Heart right ventricle (tissue), 16 donors: Measurements from ENCODE around the gene TMEM87B. TPM values are rescaled to one million over a fixed set of nuclear protein-coding genes. Genes with fewer than 3 reads are reported as not detected.
A peak's percentile ranks its signal among the peaks of the same experiment; 100 is the strongest.

Experiments
- ATAC-seq, 8 donors: fragments of 200-7000 bp; cut with Tn5 transposase; one replicate each; pipeline ENCODE4 v1.9.1; 2020; ENCODE audit warnings: mild to moderate bottlenecking in 8 of 8, moderate library complexity in 8 of 8, moderate number of reproducible peaks in 1 of 8
- DNase-seq, 2 donors: peaks; one replicate each; pipeline ENCODE4 v3.0.0-alpha.2; 2020
- H3K27ac ChIP-seq, 10 donors: fragments of 200-600 bp; sonication (generic) in 2 of 10; one replicate each; pipeline versions ENCODE4 v1.5.0 to v1.8.0; 2020 to 2022; ENCODE audit warnings: mild to moderate bottlenecking in 3 of 10
- H3K27me3 ChIP-seq, 7 donors: fragments of 200-600 bp; one replicate each; pipeline ENCODE4 v1.8.0; 2021 to 2022; ENCODE audit warnings: mild to moderate bottlenecking in 2 of 7
- H3K36me3 ChIP-seq, 9 donors: fragments of 200-600 bp; sonication (generic) in 1 of 9; one replicate each; pipeline versions ENCODE4 v1.5.0 to v1.8.0; 2020 to 2022; ENCODE audit warnings: mild to moderate bottlenecking in 2 of 9
- H3K4me1 ChIP-seq, 9 donors: fragments of 200-600 bp; sonication (generic) in 1 of 9; one replicate each; pipeline versions ENCODE4 v1.5.0 to v1.8.0; 2020 to 2022; ENCODE audit warnings: mild to moderate bottlenecking in 4 of 9
- H3K4me3 ChIP-seq, 10 donors: fragments of 200-600 bp; sonication (generic) in 2 of 10; one replicate each; pipeline versions ENCODE4 v1.5.0 to v1.8.0; 2020 to 2022; ENCODE audit warnings: mild to moderate bottlenecking in 7 of 10, moderate library complexity in 2 of 10
- H3K9me3 ChIP-seq, 11 donors: fragments of 200-600 bp in 10 of 11; sonication (generic) in 2 of 11; one replicate each; pipeline versions ENCODE4 v1.5.0 to v1.8.0; 2013 to 2022; ENCODE audit warnings: mild to moderate bottlenecking in 2 of 11, control low read depth in 1 of 11, moderate library complexity in 1 of 11
- WGBS, 2 donors: extraction: QIAGEN DNeasy Blood & Tissue Kit; methylation state at CpG; one replicate each; pipeline ENCODE4 v1.1.7; 2013; ENCODE audit warnings: inconsistent platforms in 1 of 2; 5-methylcytosine and 5-hydroxymethylcytosine counted together
- intact Hi-C, 10 donors: fragments of 100-400 bp; cut with DNase I; formaldehyde crosslinking; loops; one replicate each; pipeline versions ENCODE4 v1.11.1 to v1.14.2; 2022
- polyA plus RNA-seq, 2 donors: library from polyadenylated mRNA; stranded (reverse); fragments of 200-250 nt; gene quantifications; one replicate each; pipeline ENCODE4 v1.2.3, GENCODE V29; 2013
- total RNA-seq, 10 donors: library from RNA; stranded (reverse); fragmentation: NEBNext Ultra II Directional in 3 of 10; extraction: Animal tissue kit (Norgen Biotek cat#: 25700) in 3 of 10; gene quantifications; one replicate each; pipeline versions ENCODE4 v1.2.1 to v1.2.4, GENCODE V29; 2021 to 2023
- TF ChIP-seq, protein P1 (sequence below), 9 donors: fragments of 200-600 bp; sonication (generic) in 2 of 9; IDR thresholded peaks; one replicate each; pipeline versions ENCODE4 v1.5.0 to v1.8.0; 2021 to 2022; ENCODE audit warnings: antibody characterized with exemption in 9 of 9, mild to moderate bottlenecking in 5 of 9, moderate library complexity in 1 of 9
- donor health status: Arrhythmogenic right ventricular cardiomyopathy.
- donor health status: ischemic (EF 13 %, LVEDD 7.1; RV severe dilation, severe dysfunction).
- donor health status: healthy with polysubstance abuse.
- donor health status: DM: no; HTN: yes; CAD: no.
- donor health status: DM: no; HTN: no; CAD: no.
- donor health status: ischemic (EF 25% LVEDD 6.9; RV normal size, moderate dysfunction).
- donor health status: ischemic (EF 25% LVEDD 5.7; RV mildly dilated, moderate dysfunction).
- donor health status: healthy.
- donor health status: DM: yes; HTN: yes; CAD: no.
- donor health status: Ischemic cardiomyopathy.
- donor health status: ischemic (EF 35%, LVEDD 5.7; RV mildly dilated, moderate dysfunction).
- donor health status: nonischemic (EF 11% LVEDD 7.7; RV severe dilation, severe dysfunction).
- donor health status: DM: yes; HTN: yes; CAD: no.
- donor health status: PGD.
- donor health status: ischemic (EF 29% LVEDD 5.4; RV normal size, mild dysfunction).
- donor health status: nonischemic (EF 23%, LVEDD 6.1; RV moderate dilation, normal function).

TMEM87B gene
- total and polyA plus RNA-seq, 12 donors, result 4.4 to 11.1 (median 5.7) TPM

DNA sequence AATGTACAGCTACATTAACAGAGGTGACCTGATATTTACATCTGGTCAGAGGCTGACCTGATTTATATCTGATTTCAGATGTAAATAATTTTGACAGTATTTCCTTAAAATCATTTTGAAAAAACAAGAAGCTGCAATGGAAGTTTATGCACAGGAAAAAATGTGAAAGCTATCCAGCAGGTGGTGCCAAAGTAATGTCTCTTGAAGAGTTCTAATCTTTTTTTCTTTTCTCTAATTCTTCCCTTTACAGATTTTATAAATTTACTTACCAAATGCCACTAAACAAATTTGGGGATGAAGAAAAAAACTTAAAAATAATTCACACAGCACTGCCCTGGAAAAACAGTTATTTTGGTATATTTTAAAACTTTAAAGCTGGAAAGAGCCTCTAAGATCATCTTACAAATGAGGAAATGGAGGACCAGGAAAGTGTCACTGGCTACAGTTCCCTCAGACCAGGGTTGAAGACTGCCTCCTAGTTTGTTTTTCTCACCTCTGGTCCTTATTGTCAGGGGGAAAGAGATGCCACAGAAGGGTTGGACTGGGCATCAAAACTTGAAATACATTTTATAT, 66.7 kb downstream of the TMEM87B start:
- Histone ChIP-seq H3K36me3 (peaks cover 0 to 38% (median 7%) of the 10 kb centered on the region in 9 donors), H3K4me1 (no peaks in the 10 kb centered on the region), H3K4me3 (no peak overlapping the region), H3K27me3 (no peaks in the 10 kb centered on the region), H3K27ac (no peak overlapping the region), H3K9me3 (no peaks in the 10 kb centered on the region)
- DNase-seq (no peak), ATAC-seq (no peak)
- TF ChIP-seq, protein P1, sequence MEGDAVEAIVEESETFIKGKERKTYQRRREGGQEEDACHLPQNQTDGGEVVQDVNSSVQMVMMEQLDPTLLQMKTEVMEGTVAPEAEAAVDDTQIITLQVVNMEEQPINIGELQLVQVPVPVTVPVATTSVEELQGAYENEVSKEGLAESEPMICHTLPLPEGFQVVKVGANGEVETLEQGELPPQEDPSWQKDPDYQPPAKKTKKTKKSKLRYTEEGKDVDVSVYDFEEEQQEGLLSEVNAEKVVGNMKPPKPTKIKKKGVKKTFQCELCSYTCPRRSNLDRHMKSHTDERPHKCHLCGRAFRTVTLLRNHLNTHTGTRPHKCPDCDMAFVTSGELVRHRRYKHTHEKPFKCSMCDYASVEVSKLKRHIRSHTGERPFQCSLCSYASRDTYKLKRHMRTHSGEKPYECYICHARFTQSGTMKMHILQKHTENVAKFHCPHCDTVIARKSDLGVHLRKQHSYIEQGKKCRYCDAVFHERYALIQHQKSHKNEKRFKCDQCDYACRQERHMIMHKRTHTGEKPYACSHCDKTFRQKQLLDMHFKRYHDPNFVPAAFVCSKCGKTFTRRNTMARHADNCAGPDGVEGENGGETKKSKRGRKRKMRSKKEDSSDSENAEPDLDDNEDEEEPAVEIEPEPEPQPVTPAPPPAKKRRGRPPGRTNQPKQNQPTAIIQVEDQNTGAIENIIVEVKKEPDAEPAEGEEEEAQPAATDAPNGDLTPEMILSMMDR (IDR thresholded peaks at IDR 0.05), result peak; percentile 38 to 74 (median 66)
- intact Hi-C loops, result loop anchor here in 6 of 10 donors (5.0 to 10.0 kb wide), 6 partner anchors 123 to 461 kb away; partner anchors contain the start of genes RGPD8 (in 3 of the 6), ZC3H8 (in 3 of the 6) and CHCHD5 (in 1 of the 6)

- no peak overlapping the region for H3K4me3 ChIP-seq
- TF ChIP-seq, protein P1 (IDR thresholded peaks at IDR 0.05), result no peak
- intact Hi-C loops, result loop anchor here in 5 of 10 donors (10.0 kb wide), 3 partner anchors 116 to 306 kb away; partner anchors contain the start of genes RGPD8 (in 2 of the 5) and ZC3H8 (in 2 of the 5)
These were observed 74.0 kb downstream of the TMEM87B start for GRCh38 chr2:112129060-112129459.

DNA sequence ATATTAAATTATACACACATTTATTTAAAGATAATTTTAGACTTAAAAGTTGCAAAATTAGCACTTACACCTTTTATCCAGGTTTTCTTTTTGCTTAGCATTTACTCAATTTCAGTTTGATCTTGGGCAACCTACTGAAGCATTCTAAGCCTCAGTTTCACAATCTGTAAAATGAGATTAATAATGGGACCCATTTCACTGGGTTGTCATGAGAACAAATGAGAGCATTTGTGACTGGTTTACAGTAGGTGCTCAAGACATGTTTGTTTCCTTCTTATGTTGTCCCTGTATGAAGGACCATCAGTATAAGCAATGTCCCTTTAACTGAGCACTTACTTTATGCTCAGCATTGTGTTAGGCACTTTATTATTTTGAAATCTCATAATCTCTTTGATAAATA, 78.3 kb downstream of the TMEM87B start:
- TF ChIP-seq, protein P1 (IDR thresholded peaks at IDR 0.05), result no peak
- Histone ChIP-seq H3K4me1 (peaks cover 0 to 9% (median 0%) of the 10 kb centered on the region in 9 donors), H3K27me3 (peaks cover 0 to 9% (median 5%) of the 10 kb centered on the region in 7 donors), H3K36me3 (no peaks in the 10 kb centered on the region), H3K27ac (no peak overlapping the region), H3K9me3 (peaks cover 0 to 21% (median 7%) of the 10 kb centered on the region in 11 donors), H3K4me3 (no peak overlapping the region)
- DNase-seq (no peak), ATAC-seq (no peak)
- intact Hi-C loops, result no loop called here

More at GRCh38 chr2:112129060-112129459, 74.0 kb downstream of the TMEM87B start:
- H3K9me3 ChIP-seq, result peaks cover 0 to 27% (median 7%) of the 10 kb centered on the region in 11 donors
- H3K27me3 ChIP-seq, result no peaks in the 10 kb centered on the region
- ATAC-seq, result no peak
- no peak for DNase-seq
- H3K36me3 ChIP-seq, result no peaks in the 10 kb centered on the region
- no peak overlapping the region for H3K27ac ChIP-seq
- WGBS, 2 donors, result 76 to 86% methylated on average over 1 of the region's 1 CpG
- H3K4me1 ChIP-seq, result no peaks in the 10 kb centered on the region

- peaks cover 0 to 9% (median 0%) of the 10 kb centered on the region in 9 donors for H3K4me1 ChIP-seq
- H3K9me3 ChIP-seq, result peaks cover 0 to 20% (median 7%) of the 10 kb centered on the region in 11 donors
- ATAC-seq (no peak), DNase-seq (no peak)
- no peaks in the 10 kb centered on the region for H3K36me3 ChIP-seq
- 80 to 82% methylated on average over 4 of the region's 4 CpGs for WGBS, 2 donors
- TF ChIP-seq, protein P1 (IDR thresholded peaks at IDR 0.05), result no peak
- peaks cover 0 to 9% (median 5%) of the 10 kb centered on the region in 7 donors for H3K27me3 ChIP-seq
- no peak overlapping the region for H3K4me3 ChIP-seq
- no peak overlapping the region for H3K27ac ChIP-seq
- intact Hi-C loops, result no loop called here
These were observed 79.1 kb downstream of the TMEM87B start for GRCh38 chr2:112134120-112134519.
